ENCODE measurements around the gene COX10.

DNA sequence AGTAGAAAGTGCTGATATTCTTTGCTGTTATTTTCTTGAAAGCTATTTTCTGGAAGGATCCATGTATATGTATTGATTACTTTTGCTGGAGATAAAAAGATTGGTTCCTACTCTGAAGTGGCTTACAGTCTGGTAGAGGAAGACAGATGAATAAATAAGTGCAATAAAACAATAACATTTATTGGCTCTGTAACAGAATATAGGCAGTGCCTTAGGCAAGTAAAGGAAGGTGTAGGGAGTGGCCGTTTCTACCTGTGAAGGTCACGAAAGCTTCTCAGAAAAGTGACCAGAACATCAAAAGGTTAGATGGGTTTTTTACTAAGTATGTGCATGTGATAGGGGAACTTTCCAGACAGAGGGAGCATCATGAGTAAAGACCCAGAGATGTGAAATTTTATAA lies 43.1 kb downstream of the COX10 start:
- TF ChIP-seq, protein P1, sequence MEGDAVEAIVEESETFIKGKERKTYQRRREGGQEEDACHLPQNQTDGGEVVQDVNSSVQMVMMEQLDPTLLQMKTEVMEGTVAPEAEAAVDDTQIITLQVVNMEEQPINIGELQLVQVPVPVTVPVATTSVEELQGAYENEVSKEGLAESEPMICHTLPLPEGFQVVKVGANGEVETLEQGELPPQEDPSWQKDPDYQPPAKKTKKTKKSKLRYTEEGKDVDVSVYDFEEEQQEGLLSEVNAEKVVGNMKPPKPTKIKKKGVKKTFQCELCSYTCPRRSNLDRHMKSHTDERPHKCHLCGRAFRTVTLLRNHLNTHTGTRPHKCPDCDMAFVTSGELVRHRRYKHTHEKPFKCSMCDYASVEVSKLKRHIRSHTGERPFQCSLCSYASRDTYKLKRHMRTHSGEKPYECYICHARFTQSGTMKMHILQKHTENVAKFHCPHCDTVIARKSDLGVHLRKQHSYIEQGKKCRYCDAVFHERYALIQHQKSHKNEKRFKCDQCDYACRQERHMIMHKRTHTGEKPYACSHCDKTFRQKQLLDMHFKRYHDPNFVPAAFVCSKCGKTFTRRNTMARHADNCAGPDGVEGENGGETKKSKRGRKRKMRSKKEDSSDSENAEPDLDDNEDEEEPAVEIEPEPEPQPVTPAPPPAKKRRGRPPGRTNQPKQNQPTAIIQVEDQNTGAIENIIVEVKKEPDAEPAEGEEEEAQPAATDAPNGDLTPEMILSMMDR (conservative IDR thresholded peaks at IDR 0.05), result no peak
- no peak for TF ChIP-seq ZFX (IDR thresholded peaks at IDR 0.05)
